KMS-11 (cell line): ENCODE measurements around the gene PNLIPRP2.

ENCODE experiments used
- H2AFZ ChIP-seq: fragments of 200-600 bp; sonication (generic); 2 replicates; pipeline ENCODE4 v1.6.1; 2016; ENCODE audit warnings: antibody characterized with exemption, mixed run types, low read depth
- H3K27ac ChIP-seq: fragments of 200-600 bp; sonication (generic); 2 replicates; pipeline ENCODE4 v1.6.1; 2016; ENCODE audit warnings: mild to moderate bottlenecking, mixed run types
- H3K27me3 ChIP-seq: fragments of 200-600 bp; sonication (generic); 2 replicates; pipeline ENCODE4 v1.6.1; 2017; ENCODE audit warnings: mild to moderate bottlenecking, low read depth, mixed run types, moderate library complexity; ENCODE audit not compliant: insufficient read depth
- H3K36me3 ChIP-seq: fragments of 200-600 bp; sonication (generic); 2 replicates; pipeline ENCODE4 v1.6.1; 2017; ENCODE audit warnings: mild to moderate bottlenecking, mixed run types; ENCODE audit not compliant: insufficient read depth
- H3K4me1 ChIP-seq: fragments of 200-600 bp; sonication (generic); 2 replicates; pipeline ENCODE4 v1.6.1; 2016; ENCODE audit warnings: mild to moderate bottlenecking, low read depth, mixed run types; ENCODE audit not compliant: poor library complexity, severe bottlenecking
- H3K4me2 ChIP-seq: fragments of 200-600 bp; sonication (generic); 2 replicates; pipeline ENCODE4 v1.7.0; 2016; ENCODE audit warnings: mild to moderate bottlenecking, mixed run types
- H3K4me3 ChIP-seq: fragments of 200-600 bp; sonication (generic); IDR thresholded peaks from 2 replicates; pipeline ENCODE4 v1.6.1; 2017; ENCODE audit warnings: low read depth, low read length, mixed read lengths; ENCODE audit not compliant: insufficient read depth
- H3K79me2 ChIP-seq: fragments of 200-600 bp; sonication (generic); 2 replicates; pipeline ENCODE4 v1.6.1; 2016; ENCODE audit warnings: low read depth, mixed run types; ENCODE audit not compliant: insufficient read depth
- H3K9ac ChIP-seq: fragments of 200-600 bp; sonication (generic); 2 replicates; pipeline ENCODE4 v1.6.1; 2016; ENCODE audit warnings: mild to moderate bottlenecking, mixed run types
- H4K20me1 ChIP-seq: fragments of 200-600 bp; sonication (generic); 2 replicates; pipeline ENCODE4 v1.6.1; 2016; ENCODE audit warnings: mild to moderate bottlenecking, mixed run types; ENCODE audit not compliant: insufficient read depth
- CTCF ChIP-seq: fragments of 200-600 bp; sonication (generic); conservative IDR thresholded peaks from 2 replicates; pipeline ENCODE4 v1.6.1; 2017; ENCODE audit warnings: low read depth, mild to moderate bottlenecking, antibody characterized with exemption, low read length, moderate library complexity, mixed read lengths

Gene PNLIPRP2

GRCh38 chr10:116664631-116665030 lies 43.9 kb downstream of the PNLIPRP2 start:
- Histone ChIP-seq H2AFZ (no peak overlapping the region), H3K4me2 (no peak overlapping the region), H3K36me3 (no peaks in the 10 kb centered on the region), H3K27me3 (no peaks in the 10 kb centered on the region), H3K4me3 (no peak overlapping the region), H3K4me1 (no peaks in the 10 kb centered on the region), H3K79me2 (no peaks in the 10 kb centered on the region), H3K27ac (no peak overlapping the region), H3K9ac (no peak overlapping the region), H4K20me1 (no peaks in the 10 kb centered on the region)
- TF ChIP-seq CTCF = no peak

GRCh38 chr10:116665541-116666125 lies 44.9 kb downstream of the PNLIPRP2 start:
- H3K27me3 ChIP-seq = no peaks in the 10 kb centered on the region
- TF ChIP-seq CTCF = no peak
- H3K79me2 ChIP-seq = no peaks in the 10 kb centered on the region
- no peaks in the 10 kb centered on the region for H3K4me1 ChIP-seq
- H3K36me3 ChIP-seq = no peaks in the 10 kb centered on the region
- no peak overlapping the region for H3K27ac ChIP-seq
- no peaks in the 10 kb centered on the region for H4K20me1 ChIP-seq
- H3K9ac ChIP-seq = no peak overlapping the region
- H3K4me3 ChIP-seq = no peak overlapping the region
- H3K4me2 ChIP-seq = no peak overlapping the region
- no peak overlapping the region for H2AFZ ChIP-seq

- Histone ChIP-seq H3K4me2 (no peak overlapping the region), H3K9ac (no peak overlapping the region), H3K36me3 (no peaks in the 10 kb centered on the region), H3K27me3 (no peaks in the 10 kb centered on the region), H3K27ac (no peak overlapping the region), H4K20me1 (no peaks in the 10 kb centered on the region), H3K4me1 (no peaks in the 10 kb centered on the region), H3K79me2 (no peaks in the 10 kb centered on the region), H2AFZ (no peak overlapping the region), H3K4me3 (no peak overlapping the region)
- no peak for TF ChIP-seq CTCF
Observed at GRCh38 chr10:116667484-116667883, 46.7 kb downstream of the PNLIPRP2 start.

DNA sequence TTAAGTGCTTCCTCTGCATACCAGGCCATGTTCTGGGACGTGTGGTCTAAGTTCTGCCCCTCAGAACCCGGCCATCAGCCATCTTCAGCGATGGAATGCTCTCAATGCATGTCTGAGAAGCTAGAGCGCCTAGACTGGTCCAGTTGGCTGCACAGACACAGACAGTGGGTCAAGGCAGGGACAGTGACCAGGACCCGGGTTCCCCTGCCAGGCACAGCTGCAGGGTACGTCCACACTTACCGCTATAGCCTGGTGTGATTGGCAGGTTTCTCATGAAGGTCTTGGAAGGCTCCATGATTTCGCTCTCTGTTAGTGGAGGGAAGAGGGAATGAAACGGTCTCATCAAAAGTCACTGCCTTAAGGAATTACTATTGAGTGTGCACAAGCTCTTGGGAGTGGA lies 47.3 kb downstream of the PNLIPRP2 start:
- no peak overlapping the region for H3K4me3 ChIP-seq
- H3K4me1 ChIP-seq = no peaks in the 10 kb centered on the region
- H4K20me1 ChIP-seq = no peaks in the 10 kb centered on the region

More for the DNA sequence above, 47.3 kb downstream of the PNLIPRP2 start:
- no peak for TF ChIP-seq CTCF
- Histone ChIP-seq H3K36me3 (no peaks in the 10 kb centered on the region), H3K4me2 (no peak overlapping the region), H3K27ac (no peak overlapping the region), H3K27me3 (no peaks in the 10 kb centered on the region), H3K9ac (no peak overlapping the region), H3K79me2 (no peaks in the 10 kb centered on the region), H2AFZ (no peak overlapping the region)
